HG03025 (cell line): ENCODE results near the gene AIMP2.
"Not testable (repeated sequence)": the region's sequence is repeated elsewhere in the genome, so short reads cannot be mapped to it uniquely, and the experiment has no call there.

Source experiments
- ATAC-seq: cut with Tn5 transposase; IDR thresholded peaks from one replicate; pipeline ENCODE4 v1.9.1; 2021; ENCODE audit warnings: mild to moderate bottlenecking, moderate library complexity; ENCODE audit not compliant: unreplicated experiment, low FRiP score

Gene AIMP2

GRCh38 chr7:6008668-6009611, at the start of gene AIMP2, which contains the start of gene PMS2:
Gene AIMP2, plus strand, starts transcription at chr7:6009272. Its CDS starts 92 bp downstream, at chr7:6009364.
Gene PMS2, minus strand, starts transcription at chr7:6009049. Its CDS starts 30 bp downstream, at chr7:6009019.
- peak; percentile 93 for ATAC-seq

GRCh38 chr7:5963205-5963604, 45.9 kb upstream of the AIMP2 start:
- ATAC-seq, result not testable (repeated sequence)

GRCh38 chr7:5963810-5964209, 45.3 kb upstream of the AIMP2 start:
- ATAC-seq, result not testable (repeated sequence)

- not testable (repeated sequence) for ATAC-seq
Measured at GRCh38 chr7:5970347-5970911, 38.6 kb upstream of the AIMP2 start, which contains the start of gene RSPH10B. Gene RSPH10B, minus strand, starts transcription at chr7:5970689. Its CDS starts 3,573 bp downstream, at chr7:5967116.

- ATAC-seq, result not testable (repeated sequence)
Measured at GRCh38 chr7:5973580-5973979, 35.5 kb upstream of the AIMP2 start.

- not testable (repeated sequence) for ATAC-seq
Measured at GRCh38 chr7:5979680-5980314, 29.3 kb upstream of the AIMP2 start.

- not testable (repeated sequence) for ATAC-seq
Measured at GRCh38 chr7:5987061-5987460, 22.0 kb upstream of the AIMP2 start.

- ATAC-seq, result no peak
Measured at GRCh38 chr7:5997210-5997808, 11.8 kb upstream of the AIMP2 start.

GRCh38 chr7:6007386-6007785, 1.7 kb upstream of the AIMP2 start:
- ATAC-seq, result no peak

GRCh38 chr7:6007835-6008590, 1.1 kb upstream of the AIMP2 start:
- ATAC-seq, result not testable (repeated sequence)

- ATAC-seq, result not testable (repeated sequence)
Measured at GRCh38 chr7:6010370-6010769, 1.3 kb downstream of the AIMP2 start.

- no peak for ATAC-seq
Measured at GRCh38 chr7:6011541-6011940, 2.5 kb downstream of the AIMP2 start.

- no peak for ATAC-seq
Measured at GRCh38 chr7:6012355-6013104, 3.5 kb downstream of the AIMP2 start.

GRCh38 chr7:6015917-6016652, 7.0 kb downstream of the AIMP2 start:
- no peak for ATAC-seq

GRCh38 chr7:6016653-6016966, 7.5 kb downstream of the AIMP2 start:
- no peak for ATAC-seq

GRCh38 chr7:6020371-6021286, 11.6 kb downstream of the AIMP2 start:
- ATAC-seq, result no peak

GRCh38 chr7:6022707-6023106, 13.6 kb downstream of the AIMP2 start:
- ATAC-seq, result no peak
